Peyer's patch (tissue), 4 donors: Measurements from ENCODE around the gene STRA6.

Experiments
- POLR2A ChIP-seq, 2 donors: fragments of 450-650 bp; IDR thresholded peaks; one replicate each; pipeline ENCODE4 v1.5.1; 2017; ENCODE audit warnings: antibody characterized with exemption in 2 of 2, mild to moderate bottlenecking in 2 of 2, moderate library complexity in 2 of 2
- TF ChIP-seq, protein P1 (sequence below), 6 experiments: fragments of 450-650 bp in 4 of 6; fragments of 200-600 bp in 2 of 6; sonication (generic) in 1 of 6; IDR thresholded peaks; one replicate each; pipeline ENCODE4 v1.5.1; 2017 to 2019; ENCODE audit warnings: antibody characterized with exemption in 6 of 6, mild to moderate bottlenecking in 3 of 6, moderate library complexity in 1 of 6

DNA sequence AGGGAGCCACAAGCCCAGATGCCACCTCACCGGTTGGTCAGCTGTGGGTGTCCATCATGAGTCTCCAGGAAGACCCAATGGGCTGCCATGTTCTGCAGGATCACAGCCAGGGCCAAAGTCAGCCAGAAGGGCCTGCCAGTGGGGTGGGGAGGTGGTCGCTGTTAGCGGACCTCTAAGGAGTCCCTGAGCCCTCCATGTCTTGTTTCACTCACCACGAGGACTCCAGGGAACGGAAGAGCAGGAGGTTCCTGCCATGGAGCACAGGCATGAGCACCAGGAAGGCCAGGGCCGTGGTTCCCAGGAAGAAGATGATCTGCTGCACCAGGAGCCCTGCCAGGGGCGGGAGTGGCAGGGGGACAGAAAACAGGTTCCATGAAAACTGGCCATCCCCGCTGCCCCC, 20.5 kb downstream of the STRA6 start:
- TF ChIP-seq POLR2A (IDR thresholded peaks at IDR 0.05): no peak
- TF ChIP-seq, protein P1, sequence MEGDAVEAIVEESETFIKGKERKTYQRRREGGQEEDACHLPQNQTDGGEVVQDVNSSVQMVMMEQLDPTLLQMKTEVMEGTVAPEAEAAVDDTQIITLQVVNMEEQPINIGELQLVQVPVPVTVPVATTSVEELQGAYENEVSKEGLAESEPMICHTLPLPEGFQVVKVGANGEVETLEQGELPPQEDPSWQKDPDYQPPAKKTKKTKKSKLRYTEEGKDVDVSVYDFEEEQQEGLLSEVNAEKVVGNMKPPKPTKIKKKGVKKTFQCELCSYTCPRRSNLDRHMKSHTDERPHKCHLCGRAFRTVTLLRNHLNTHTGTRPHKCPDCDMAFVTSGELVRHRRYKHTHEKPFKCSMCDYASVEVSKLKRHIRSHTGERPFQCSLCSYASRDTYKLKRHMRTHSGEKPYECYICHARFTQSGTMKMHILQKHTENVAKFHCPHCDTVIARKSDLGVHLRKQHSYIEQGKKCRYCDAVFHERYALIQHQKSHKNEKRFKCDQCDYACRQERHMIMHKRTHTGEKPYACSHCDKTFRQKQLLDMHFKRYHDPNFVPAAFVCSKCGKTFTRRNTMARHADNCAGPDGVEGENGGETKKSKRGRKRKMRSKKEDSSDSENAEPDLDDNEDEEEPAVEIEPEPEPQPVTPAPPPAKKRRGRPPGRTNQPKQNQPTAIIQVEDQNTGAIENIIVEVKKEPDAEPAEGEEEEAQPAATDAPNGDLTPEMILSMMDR (IDR thresholded peaks at IDR 0.05): no peak
